GM21526 (cell line): ENCODE data around the gene ANKRD17.

ENCODE experiments used
- ATAC-seq: cut with Tn5 transposase; IDR thresholded peaks from one replicate; pipeline ENCODE4 v1.9.1; 2021; ENCODE audit warnings: moderate library complexity; ENCODE audit not compliant: unreplicated experiment, low FRiP score

Gene ANKRD17

GRCh38 chr4:73131281-73131680 is 127.3 kb downstream of the ANKRD17 start:
- ATAC-seq: no peak

GRCh38 chr4:73129319-73129718 is 129.3 kb downstream of the ANKRD17 start:
- ATAC-seq: no peak

GRCh38 chr4:73127839-73128453 is 130.7 kb downstream of the ANKRD17 start:
- no peak for ATAC-seq

- no peak for ATAC-seq
Measured at GRCh38 chr4:73109493-73109892, 149.1 kb downstream of the ANKRD17 start.

GRCh38 chr4:73104695-73105094 is 153.9 kb downstream of the ANKRD17 start:
- no peak for ATAC-seq

- no peak for ATAC-seq
Measured at GRCh38 chr4:73103799-73104503, 154.6 kb downstream of the ANKRD17 start.

- ATAC-seq: no peak
Measured at GRCh38 chr4:73099143-73099542, 159.5 kb downstream of the ANKRD17 start.

GRCh38 chr4:73098713-73099112 is 159.9 kb downstream of the ANKRD17 start:
- ATAC-seq: no peak

- ATAC-seq: no peak
Measured at GRCh38 chr4:73098016-73098415, 160.6 kb downstream of the ANKRD17 start.

- ATAC-seq: no peak
Measured at GRCh38 chr4:73092868-73093267, 165.7 kb downstream of the ANKRD17 start.

- ATAC-seq: no peak
Measured at GRCh38 chr4:73090738-73091137, 167.9 kb downstream of the ANKRD17 start.

- no peak for ATAC-seq
Measured at GRCh38 chr4:73087871-73088270, 170.7 kb downstream of the ANKRD17 start.

GRCh38 chr4:73086095-73086868 is 172.3 kb downstream of the ANKRD17 start:
- no peak for ATAC-seq

GRCh38 chr4:73080789-73081188 is 177.8 kb downstream of the ANKRD17 start:
- ATAC-seq: no peak

- no peak for ATAC-seq
Measured at GRCh38 chr4:73075832-73076231, 182.8 kb downstream of the ANKRD17 start.

GRCh38 chr4:73070074-73070390 is 188.6 kb downstream of the ANKRD17 start:
- peak; percentile 16 for ATAC-seq

GRCh38 chr4:73069338-73070073 is 189.1 kb downstream of the ANKRD17 start, which contains the start of gene COX18:
TSS of gene COX18 (minus strand) at chr4:73069716. CDS start at chr4:73069649, 67 bp downstream.
- ATAC-seq: peak; percentile 88

GRCh38 chr4:73068491-73069337 is 189.9 kb downstream of the ANKRD17 start:
- peak; percentile 1 for ATAC-seq

GRCh38 chr4:73067971-73068394 is 190.6 kb downstream of the ANKRD17 start:
- no peak for ATAC-seq

- no peak for ATAC-seq
Measured at GRCh38 chr4:73066928-73067327, 191.7 kb downstream of the ANKRD17 start.
